NCI-H2227 (cell line): ENCODE data around the gene DOCK2.

Source experiments
- DNase-seq: peaks from one replicate; lab custom pipeline; 2025; ENCODE audit not compliant: unreplicated experiment; lab: John Stamatoyannopoulos, UW

The DOCK2 gene

DNA sequence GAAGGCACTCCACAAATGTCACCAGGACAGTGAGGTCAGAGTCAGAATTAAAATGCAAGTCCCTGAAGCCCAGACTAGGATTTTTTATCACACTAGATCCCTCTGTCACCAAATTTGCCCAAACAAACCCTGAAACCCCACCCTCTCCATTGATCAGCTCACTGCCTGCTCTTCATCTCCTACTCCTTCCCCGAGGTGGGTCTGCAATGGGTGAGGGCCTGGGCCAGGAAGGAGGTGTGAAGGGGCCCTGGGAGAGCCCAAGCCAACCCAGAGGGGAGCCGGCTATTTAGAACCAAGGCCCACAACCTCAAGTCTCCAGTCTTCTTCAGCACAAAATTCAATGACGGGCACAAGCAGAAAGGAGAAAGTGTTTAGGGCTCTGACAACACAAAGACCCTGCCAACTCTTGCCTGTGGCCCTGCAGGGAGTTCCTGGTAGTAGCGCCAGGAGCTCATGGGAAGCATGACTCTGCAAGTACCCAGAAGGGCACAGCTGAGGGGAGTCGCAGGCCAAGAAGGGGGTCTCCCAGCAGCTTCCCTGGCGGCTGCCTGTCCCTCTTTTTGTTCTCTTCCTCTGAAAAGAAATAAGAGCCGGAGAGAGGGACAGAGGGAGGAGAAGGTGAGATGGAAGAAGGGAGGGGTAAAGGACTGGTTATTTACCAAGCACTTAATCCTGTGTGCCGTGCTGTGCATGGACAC is 474.2 kb downstream of the DOCK2 start:
- no peak for DNase-seq

DNA sequence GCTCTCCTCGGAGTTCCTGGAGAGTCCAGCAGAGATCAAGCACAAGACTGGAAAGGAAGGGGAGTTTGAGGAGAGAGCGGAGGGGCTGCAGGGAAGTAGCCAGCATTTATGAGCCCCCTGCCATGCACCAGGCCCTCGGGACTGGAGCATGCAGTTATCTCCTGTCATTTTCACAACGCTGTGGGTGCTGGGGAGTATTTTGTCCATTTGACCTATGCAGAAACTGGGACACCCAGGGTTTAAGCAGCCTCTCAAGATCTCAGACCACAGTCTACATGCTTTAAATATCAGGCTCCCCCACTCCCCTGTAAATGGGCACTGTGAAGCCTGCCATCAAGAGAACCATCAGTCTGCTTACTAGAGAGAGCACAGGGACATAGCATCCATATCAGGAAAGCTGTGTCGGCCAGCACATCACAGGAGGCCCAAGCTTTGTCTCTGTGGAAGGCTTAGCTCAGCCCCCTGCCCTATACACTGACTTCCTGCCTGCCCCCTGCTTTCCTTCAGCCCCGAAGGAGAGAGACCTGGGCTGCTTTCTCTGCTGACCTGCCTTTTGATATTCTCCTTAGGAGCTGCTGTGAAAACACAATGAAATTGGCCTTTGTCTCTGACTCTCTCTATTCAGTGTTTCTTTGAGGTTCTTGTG is 475.9 kb downstream of the DOCK2 start:
- no peak for DNase-seq

DNA sequence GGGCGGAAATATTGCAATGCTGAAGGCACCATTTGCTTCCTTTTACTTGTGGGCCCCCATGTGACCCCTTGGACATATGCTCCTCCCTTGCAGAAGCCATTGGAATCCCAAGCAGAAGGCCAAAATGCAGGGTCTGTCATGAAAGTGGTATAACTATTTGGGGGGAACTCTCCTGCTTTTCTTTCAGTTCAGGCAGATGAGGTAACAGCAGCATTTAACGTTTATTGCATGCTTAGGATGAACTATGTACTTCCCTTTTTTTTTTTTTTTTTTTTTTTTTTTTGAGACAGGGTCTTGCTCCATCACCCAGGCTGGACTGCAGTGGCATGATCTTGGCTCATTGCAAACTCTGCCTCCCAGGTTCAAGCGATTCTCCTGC is 476.4 kb downstream of the DOCK2 start:
- no peak for DNase-seq

DNA sequence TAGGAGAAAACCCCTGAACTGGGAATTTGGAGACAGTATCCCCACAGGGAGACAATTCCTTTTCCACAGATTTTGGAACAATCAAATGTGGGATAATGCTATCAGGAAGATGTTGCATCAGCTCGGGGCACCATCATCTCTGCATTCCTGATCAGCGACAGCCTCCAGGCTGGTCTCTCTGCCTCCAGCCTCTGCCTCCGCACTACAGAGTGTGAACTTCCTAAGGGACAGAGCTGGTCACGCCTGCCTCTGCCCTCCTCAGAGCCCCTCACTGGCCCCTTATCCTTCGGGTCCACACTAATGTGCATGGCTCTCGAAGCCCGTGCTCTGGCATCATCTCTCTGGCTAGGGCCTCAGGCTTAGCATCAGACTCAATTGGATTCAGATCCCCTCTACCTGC is 477.2 kb downstream of the DOCK2 start:
- no peak for DNase-seq

DNA sequence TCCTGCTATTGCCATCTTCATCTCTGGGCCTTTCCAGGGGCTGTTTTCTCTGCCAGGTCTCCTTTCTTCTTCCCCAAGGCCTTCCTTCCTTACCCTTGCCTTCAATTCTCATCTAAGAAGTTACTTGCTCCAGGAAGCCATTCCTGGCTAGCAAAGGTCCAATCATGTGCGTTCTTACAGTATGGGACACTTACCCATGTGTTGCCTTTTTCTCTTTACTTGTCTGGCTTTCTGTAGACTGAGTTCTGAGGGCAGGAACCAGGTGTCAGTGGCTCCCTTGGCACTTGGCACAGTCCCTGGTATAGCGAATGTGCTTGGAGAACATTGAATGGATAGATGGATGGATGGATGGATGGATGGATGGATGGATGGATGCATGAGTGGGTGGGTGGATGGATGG is 478.9 kb downstream of the DOCK2 start:
- DNase-seq = no peak

DNA sequence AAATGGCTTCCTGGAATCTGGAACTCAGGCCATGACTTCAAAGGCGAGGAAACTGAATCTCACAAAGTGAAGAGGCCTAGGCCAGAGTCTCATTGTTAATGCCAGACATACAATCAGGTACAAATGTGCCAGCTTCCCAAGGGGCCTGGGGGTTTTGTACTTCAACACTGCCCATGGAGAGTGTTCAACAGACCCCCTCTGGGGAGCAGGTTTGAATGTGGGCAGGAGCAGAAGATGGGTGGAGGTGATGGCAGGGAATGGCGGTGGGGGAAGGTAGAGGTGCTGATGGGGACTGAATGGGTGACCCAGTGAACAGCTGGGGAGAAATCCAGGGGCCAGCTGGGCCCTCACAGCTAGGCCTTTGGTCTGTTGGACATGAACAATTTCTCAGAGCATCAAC is 480.7 kb downstream of the DOCK2 start:
- DNase-seq = no peak

DNA sequence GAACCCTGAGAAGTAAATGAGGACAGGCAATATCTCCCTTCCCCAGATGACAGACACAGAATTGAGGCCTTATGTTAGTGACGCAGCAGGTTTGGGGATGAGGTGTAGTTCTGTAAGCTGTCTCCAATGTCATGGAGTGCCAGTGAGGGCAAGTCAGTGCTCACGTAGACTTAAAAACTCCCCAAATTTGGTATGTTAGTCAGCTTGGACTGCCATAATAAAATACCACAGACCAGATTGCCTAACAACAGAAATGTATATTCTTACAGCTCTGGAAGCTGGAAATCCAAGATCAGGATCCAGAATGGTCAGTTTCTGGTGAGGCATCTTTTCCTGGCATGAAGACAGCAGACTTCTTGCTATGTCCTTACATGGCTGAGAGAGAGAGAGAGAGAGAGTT is 483.5 kb downstream of the DOCK2 start:
- no peak for DNase-seq

DNA sequence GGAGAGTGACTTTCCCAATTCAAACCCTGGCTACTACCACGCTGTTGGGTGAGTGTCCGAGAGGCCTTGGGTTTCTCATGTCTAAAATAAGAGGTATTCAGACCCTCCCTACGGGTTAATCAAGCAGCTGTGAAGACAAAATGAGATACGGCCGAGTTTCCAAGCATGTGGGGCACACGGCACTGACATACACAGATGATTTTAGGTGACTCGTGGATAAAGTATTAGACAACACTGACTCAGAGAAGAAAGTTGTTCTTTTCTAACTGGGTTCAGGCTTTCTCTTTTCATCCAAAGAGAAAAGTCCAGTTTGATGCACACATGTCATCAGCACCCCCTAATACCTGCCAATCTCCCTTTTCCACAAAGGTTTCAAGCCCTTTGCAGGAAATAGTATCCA is 484.2 kb downstream of the DOCK2 start:
- no peak for DNase-seq

DNA sequence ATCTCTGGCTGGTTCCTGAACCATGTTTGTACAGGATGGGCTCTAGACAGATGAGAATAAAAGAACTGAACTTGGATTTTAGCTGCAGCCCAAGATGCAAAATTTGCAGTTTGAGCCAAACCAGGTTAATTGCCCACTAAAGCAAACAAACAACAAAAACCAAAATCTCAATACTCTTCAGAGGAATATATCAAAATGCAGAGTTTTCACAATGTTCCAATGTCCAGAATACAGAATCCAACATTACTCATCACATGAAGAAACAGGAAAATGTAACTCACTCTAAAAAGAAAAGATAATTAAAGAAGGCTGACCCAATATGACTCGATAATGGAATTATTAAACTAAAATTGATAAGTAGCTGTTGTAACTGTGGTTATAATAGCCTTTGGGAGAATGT is 489.0 kb downstream of the DOCK2 start:
- no peak for DNase-seq

DNA sequence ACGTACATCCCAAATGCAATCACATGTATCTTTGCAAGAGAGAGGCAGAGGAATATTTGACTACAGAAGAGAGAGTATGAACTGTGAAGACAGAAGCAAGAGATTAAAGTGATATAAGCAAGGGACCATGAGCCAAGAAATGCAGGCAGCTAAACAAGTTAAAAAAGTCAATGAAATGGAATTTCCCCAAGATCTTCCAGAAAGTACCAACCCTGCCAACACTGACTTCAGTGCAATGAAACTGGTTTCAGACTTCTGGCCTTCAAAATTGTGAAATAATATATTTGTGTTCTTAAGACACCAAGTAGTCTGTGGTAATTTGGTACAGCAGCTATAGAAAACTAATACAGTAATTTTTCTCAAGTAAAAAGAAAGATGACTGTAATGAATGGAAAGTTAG is 489.6 kb downstream of the DOCK2 start:
- DNase-seq = no peak

DNA sequence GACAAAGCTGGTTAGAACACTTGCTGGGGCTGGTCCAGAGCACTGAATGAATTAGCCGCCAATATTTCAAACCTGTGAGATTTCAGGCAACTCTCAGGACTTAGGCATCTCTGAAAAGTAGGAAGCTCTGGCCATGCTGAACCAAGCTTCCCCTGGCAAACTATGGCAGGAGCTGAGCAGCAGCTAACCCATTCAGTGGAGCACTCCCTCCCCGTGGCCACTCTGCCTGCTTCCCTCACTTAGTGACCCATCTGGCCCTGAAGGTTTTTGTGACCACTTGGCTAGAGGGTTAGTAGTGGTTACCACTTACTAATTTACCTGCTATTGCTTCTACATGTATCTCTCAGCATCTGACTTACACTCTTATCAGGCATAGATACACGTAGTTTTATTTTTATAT is 494.2 kb downstream of the DOCK2 start:
- DNase-seq = no peak

DNA sequence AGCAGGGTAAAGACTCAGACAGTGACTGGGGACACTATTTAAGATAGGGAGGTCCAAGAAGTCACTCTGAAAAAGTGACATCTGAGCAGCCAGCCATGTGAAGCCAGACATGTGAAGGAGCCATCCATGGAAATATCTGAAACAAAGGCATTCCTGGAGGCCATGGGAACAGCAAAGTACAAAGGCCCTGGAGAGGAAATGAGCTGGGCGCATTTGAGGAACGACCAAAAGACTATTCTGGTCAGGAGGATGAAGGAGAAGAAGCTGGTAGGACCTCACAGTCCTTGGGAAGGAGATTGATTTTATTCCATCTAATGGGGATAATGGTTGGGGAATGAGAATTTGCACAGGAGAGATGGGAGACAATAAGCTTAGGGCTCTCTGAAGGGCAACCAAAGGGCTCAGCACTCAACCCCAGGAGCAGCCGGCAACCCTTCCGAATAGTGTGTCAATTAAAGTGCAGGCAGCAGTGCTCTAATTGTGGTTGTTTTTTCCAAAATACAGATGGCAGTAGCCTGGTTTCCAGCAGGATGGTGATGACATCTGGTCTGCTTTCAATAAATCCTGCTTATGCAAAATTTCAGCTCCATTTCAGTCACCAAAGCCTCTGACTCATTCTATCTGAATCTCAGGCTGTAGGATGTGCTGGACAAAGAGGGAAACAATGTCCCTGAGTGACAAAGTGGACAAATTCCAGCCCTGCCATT is 495.3 kb downstream of the DOCK2 start:
- no peak for DNase-seq
